IMR-90 (cell line): ENCODE results near the gene NELL2. TPM values are rescaled to one million over a fixed set of nuclear protein-coding genes. Genes with fewer than 3 reads are reported as not detected.

Source experiments
- ATAC-seq: fragments of 200-7000 bp; cut with Tn5 transposase; 2 replicates; pipeline ENCODE4 v1.9.1; 2020; ENCODE audit warnings: low read depth, mild to moderate bottlenecking, moderate library complexity
- BruUV-seq: library from RNA; stranded (reverse); fragments of 400-500 nt; replicated peaks from 2 replicates; lab custom pipeline; 2021; lab: Mats Ljungman, UMichigan
- CTCF ChIA-PET: fragments of 300-600 bp; formaldehyde crosslinking; extraction: SDS; loops from one replicate; lab custom pipeline; 2021; ENCODE audit warnings: antibody characterized with exemption; lab: Yijun Ruan, JAX
- POLR2A ChIA-PET: fragments of 300-600 bp; sonication (Branson Sonifier 250); formaldehyde crosslinking; loops from one replicate; lab custom pipeline; 2022; ENCODE audit warnings: antibody characterized with exemption; ENCODE audit not compliant: unreplicated experiment; lab: Charles Lee
- DNase-seq: peaks from one replicate; pipeline ENCODE4 v3.0.0; 2013
- H2AFZ ChIP-seq: replicated peaks from 2 replicates; pipeline ENCODE3; 2013; ENCODE audit warnings: low read length, mild to moderate bottlenecking; ENCODE audit not compliant: poor library complexity
- H2AK5ac ChIP-seq: 2 replicates; pipeline ENCODE4 v1.6.1; 2013; ENCODE audit warnings: low read depth, low read length, inconsistent platforms
- H2AK9ac ChIP-seq: replicated peaks from 2 replicates; pipeline ENCODE3; 2013; ENCODE audit warnings: mild to moderate bottlenecking, low read depth, low read length, moderate library complexity; ENCODE audit not compliant: poor library complexity
- H2BK120ac ChIP-seq: 2 replicates; pipeline ENCODE4 v1.6.1; 2013; ENCODE audit warnings: low read depth, low read length, inconsistent platforms
- H2BK15ac ChIP-seq: 3 replicates; pipeline ENCODE4 v1.6.1; 2013; ENCODE audit warnings: low read depth, low read length, inconsistent platforms
- H2BK20ac ChIP-seq: 2 replicates; pipeline ENCODE4 v1.6.1; 2013; ENCODE audit warnings: low read depth, mild to moderate bottlenecking, inconsistent platforms, low read length, moderate library complexity
- H2BK5ac ChIP-seq: 2 replicates; pipeline ENCODE4 v1.6.1; 2013; ENCODE audit warnings: mild to moderate bottlenecking, low read depth, low read length, inconsistent platforms; ENCODE audit not compliant: poor library complexity, severe bottlenecking
- H3K14ac ChIP-seq: replicated peaks from 2 replicates; pipeline ENCODE4 v1.6.1; 2013; ENCODE audit warnings: low read depth, low read length, inconsistent platforms
- H3K18ac ChIP-seq: 2 replicates; pipeline ENCODE4 v1.6.1; 2013; ENCODE audit warnings: low read depth, low read length, control low read depth
- H3K23ac ChIP-seq: 2 replicates; pipeline ENCODE4 v1.6.1; 2013; ENCODE audit warnings: low read depth, low read length, inconsistent platforms
- H3K27ac ChIP-seq: 2 replicates; pipeline ENCODE4 v1.5.1; 2013; ENCODE audit warnings: mild to moderate bottlenecking, control low read depth, low read length; ENCODE audit not compliant: insufficient read depth
- H3K27me3 ChIP-seq: 2 replicates; pipeline ENCODE4 v1.6.1; 2013; ENCODE audit warnings: low read length; ENCODE audit not compliant: control insufficient read depth, insufficient read depth
- H3K36me3 ChIP-seq: 2 replicates; pipeline ENCODE4 v1.6.1; 2013; ENCODE audit warnings: low read length, mixed read lengths; ENCODE audit not compliant: control insufficient read depth, insufficient read depth
- H3K4ac ChIP-seq: 2 replicates; pipeline ENCODE4 v1.6.1; 2013; ENCODE audit warnings: low read depth, low read length, inconsistent platforms
- H3K4me1 ChIP-seq: 2 replicates; pipeline ENCODE4 v1.6.1; 2013; ENCODE audit warnings: low read length, mixed read lengths; ENCODE audit not compliant: control insufficient read depth, insufficient read depth
- H3K4me2 ChIP-seq: 2 replicates; pipeline ENCODE4 v1.6.1; 2013; ENCODE audit warnings: low read depth, mild to moderate bottlenecking, control low read depth, low read length, moderate library complexity
- H3K4me3 ChIP-seq: 2 replicates; pipeline ENCODE4 v1.5.1; 2013; ENCODE audit warnings: low read depth, mild to moderate bottlenecking, control low read depth, low read length, moderate library complexity; ENCODE audit not compliant: insufficient read depth
- H3K56ac ChIP-seq: 2 replicates; pipeline ENCODE4 v1.6.1; 2013; ENCODE audit warnings: low read length, inconsistent platforms; ENCODE audit not compliant: insufficient read depth; ENCODE audit errors: extremely low read depth
- H3K79me1 ChIP-seq, 2 experiments: 2 replicates each; pipeline ENCODE4 v1.6.1; 2013; ENCODE audit warnings: low read length in 2 of 2, inconsistent platforms in 1 of 2, low read depth in 1 of 2
- H3K9ac ChIP-seq: 2 replicates; pipeline ENCODE4 v1.6.1; 2013; ENCODE audit warnings: low read depth, low read length, control low read depth
- H3K9me1 ChIP-seq: 2 replicates; pipeline ENCODE4 v1.6.1; 2013; ENCODE audit warnings: low read length, inconsistent platforms; ENCODE audit not compliant: insufficient read depth
- H3K9me3 ChIP-seq: 2 replicates; pipeline ENCODE4 v1.6.1; 2013; ENCODE audit warnings: low read length; ENCODE audit not compliant: control insufficient read depth, insufficient read depth
- H4K20me1 ChIP-seq: 2 replicates; pipeline ENCODE4 v1.6.1; 2013; ENCODE audit warnings: low read length, inconsistent platforms; ENCODE audit not compliant: insufficient read depth
- H4K5ac ChIP-seq: 2 replicates; pipeline ENCODE4 v1.6.1; 2013; ENCODE audit warnings: mild to moderate bottlenecking, low read depth, low read length, control low read depth
- H4K8ac ChIP-seq, 2 experiments: 2 replicates each; pipeline ENCODE4 v1.6.1; 2013; ENCODE audit warnings: low read depth in 2 of 2, low read length in 2 of 2, control low read depth in 1 of 2, inconsistent platforms in 1 of 2
- H4K91ac ChIP-seq: 2 replicates; pipeline ENCODE4 v1.6.1; 2013; ENCODE audit warnings: low read depth, low read length, inconsistent platforms; ENCODE audit not compliant: insufficient read depth
- CEBPB ChIP-seq: IDR thresholded peaks from 2 replicates; pipeline ENCODE4 v1.6.1; 2012; ENCODE audit warnings: low read depth, low read length, improper control_type of control experiment
- CHD1 ChIP-seq: IDR thresholded peaks from 2 replicates; pipeline ENCODE4 v1.6.1; 2012; ENCODE audit warnings: low read depth, low read length, improper control_type of control experiment
- FOS ChIP-seq: fragments of 150-350 bp; IDR thresholded peaks from 2 replicates; pipeline ENCODE4 v1.6.1; 2016; ENCODE audit warnings: low read depth, low read length
- MAFK ChIP-seq: IDR thresholded peaks from 2 replicates; pipeline ENCODE4 v1.6.1; 2012; ENCODE audit warnings: low read depth, low read length, improper control_type of control experiment
- NFE2L2 ChIP-seq: fragments of 150-350 bp; IDR thresholded peaks from 2 replicates; pipeline ENCODE4 v1.6.1; 2016; ENCODE audit warnings: low read depth, mild to moderate bottlenecking, low read length
- POLR2A ChIP-seq: IDR thresholded peaks from 2 replicates; pipeline ENCODE4 v1.6.1; 2012; ENCODE audit warnings: mild to moderate bottlenecking, low read depth, low read length
- RAD21 ChIP-seq: IDR thresholded peaks from 2 replicates; pipeline ENCODE4 v1.6.1; 2012; ENCODE audit warnings: low read length, improper control_type of control experiment
- RCOR1 ChIP-seq: IDR thresholded peaks from 2 replicates; pipeline ENCODE4 v1.6.1; 2012; ENCODE audit warnings: mild to moderate bottlenecking, low read length, improper control_type of control experiment; ENCODE audit not compliant: insufficient replicate concordance
- dilution Hi-C: fragments of 300-500 bp; cut with HindIII; formaldehyde crosslinking; loops from one replicate; pipeline ENCODE4 v1.14.3; 2018; ENCODE audit warnings: low sequenced_read_pairs; ENCODE audit not compliant: unreplicated experiment
- in situ Hi-C: fragments of 300-500 bp; cut with MboI; formaldehyde crosslinking; loops from 3 replicates; pipeline ENCODE4 v1.14.3; 2019; ENCODE audit warnings: low sequenced_read_pairs, inconsistent platforms, mixed read lengths
- intact Hi-C: fragments of 100-400 bp; cut with micrococcal nuclease; formaldehyde crosslinking; loops from 2 replicates; pipeline ENCODE4 v1.10.0; 2022
- polyA plus RNA-seq, 3 experiments: library from polyadenylated mRNA; depleted of rRNA; stranded (reverse); fragments of >200 nt; gene quantifications; 2 replicates each; pipeline ENCODE4 v1.2.3, GENCODE V29; 2012; ENCODE audit warnings: low replicate concordance in 1 of 3
- total RNA-seq: library from RNA; depleted of rRNA; stranded (reverse); fragments of >200 nt; gene quantifications from 2 replicates; pipeline ENCODE4 v1.2.3, GENCODE V29; 2012
- TF ChIP-seq, protein P1 (sequence below): conservative IDR thresholded peaks from 2 replicates; pipeline ENCODE4 v1.5.1; 2012; ENCODE audit warnings: mild to moderate bottlenecking, low read depth, low read length, improper control_type of control experiment

Gene NELL2
- total and polyA plus RNA-seq, 2 of the 4 experiments (the other 2 are of a cell fraction) = 0.18 to 0.26 TPM

DNA sequence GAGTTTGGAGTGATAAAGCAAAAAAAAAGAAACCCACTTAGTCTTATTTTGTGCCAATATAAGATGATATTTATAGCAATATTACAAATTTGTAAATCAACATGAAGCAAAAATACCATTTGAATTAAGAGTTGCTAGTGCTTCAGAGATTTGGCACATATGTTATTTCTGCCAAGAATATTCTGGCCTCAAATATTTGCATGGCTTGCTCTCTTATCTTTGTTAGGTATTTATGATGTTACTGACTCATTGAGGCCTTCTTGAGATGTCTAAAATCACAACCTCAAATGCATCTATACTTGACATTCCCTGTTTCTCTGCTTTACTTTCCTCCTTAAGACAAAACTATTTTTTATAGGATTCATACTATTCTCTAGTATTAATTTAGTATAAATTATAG lies 301.5 kb downstream of the NELL2 start:
- DNase-seq (no peak), ATAC-seq (no peak)
- H3K14ac ChIP-seq = no peak overlapping the region
- no peaks in the 10 kb centered on the region for H3K27me3 ChIP-seq
- H2BK20ac ChIP-seq = no peak overlapping the region
- no peak overlapping the region for H3K27ac ChIP-seq
- H2AK5ac ChIP-seq = no peak overlapping the region
- dilution Hi-C loops = no loop called here
- H4K91ac ChIP-seq = no peak overlapping the region
- H2BK5ac ChIP-seq = no peak overlapping the region
- ChIA-PET CTCF (no interaction called here), POLR2A (no interaction called here)
- no peak overlapping the region for H2AFZ ChIP-seq
- H3K4me3 ChIP-seq = no peak overlapping the region
- no peak overlapping the region for H4K5ac ChIP-seq
- no peak overlapping the region for H4K8ac ChIP-seq
- TF ChIP-seq POLR2A (no peak), FOS (no peak), RAD21 (no peak), RCOR1 (no peak), CEBPB (no peak), CHD1 (no peak), NFE2L2 (no peak), MAFK (no peak)
- TF ChIP-seq, protein P1, sequence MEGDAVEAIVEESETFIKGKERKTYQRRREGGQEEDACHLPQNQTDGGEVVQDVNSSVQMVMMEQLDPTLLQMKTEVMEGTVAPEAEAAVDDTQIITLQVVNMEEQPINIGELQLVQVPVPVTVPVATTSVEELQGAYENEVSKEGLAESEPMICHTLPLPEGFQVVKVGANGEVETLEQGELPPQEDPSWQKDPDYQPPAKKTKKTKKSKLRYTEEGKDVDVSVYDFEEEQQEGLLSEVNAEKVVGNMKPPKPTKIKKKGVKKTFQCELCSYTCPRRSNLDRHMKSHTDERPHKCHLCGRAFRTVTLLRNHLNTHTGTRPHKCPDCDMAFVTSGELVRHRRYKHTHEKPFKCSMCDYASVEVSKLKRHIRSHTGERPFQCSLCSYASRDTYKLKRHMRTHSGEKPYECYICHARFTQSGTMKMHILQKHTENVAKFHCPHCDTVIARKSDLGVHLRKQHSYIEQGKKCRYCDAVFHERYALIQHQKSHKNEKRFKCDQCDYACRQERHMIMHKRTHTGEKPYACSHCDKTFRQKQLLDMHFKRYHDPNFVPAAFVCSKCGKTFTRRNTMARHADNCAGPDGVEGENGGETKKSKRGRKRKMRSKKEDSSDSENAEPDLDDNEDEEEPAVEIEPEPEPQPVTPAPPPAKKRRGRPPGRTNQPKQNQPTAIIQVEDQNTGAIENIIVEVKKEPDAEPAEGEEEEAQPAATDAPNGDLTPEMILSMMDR = no peak
- H2AK9ac ChIP-seq = no peak overlapping the region
- no peaks in the 10 kb centered on the region for H3K79me1 ChIP-seq
- H3K36me3 ChIP-seq = no peaks in the 10 kb centered on the region
- no peak overlapping the region for H3K4ac ChIP-seq
- H3K9me3 ChIP-seq = no peaks in the 10 kb centered on the region
- no peak overlapping the region for H3K23ac ChIP-seq
- H3K56ac ChIP-seq = no peak overlapping the region
- H3K9ac ChIP-seq = no peak overlapping the region
- H4K20me1 ChIP-seq = no peaks in the 10 kb centered on the region
- H3K4me1 ChIP-seq = no peaks in the 10 kb centered on the region
- in situ Hi-C loops = no loop called here
- no peak overlapping the region for H2BK15ac ChIP-seq
- no peak overlapping the region for H3K18ac ChIP-seq
- no peak overlapping the region for H3K4me2 ChIP-seq
- H2BK120ac ChIP-seq = no peak overlapping the region
- BruUV-seq = no TSS peak
- no peaks in the 10 kb centered on the region for H3K9me1 ChIP-seq
- intact Hi-C loops = no loop called here
